PC-3 (cell line): ENCODE results near the gene UBAC2.

ENCODE experiments used
- EZH2phosphoT487 ChIP-seq: fragments of 300-600 bp; sonication (generic); IDR thresholded peaks from 2 replicates; pipeline ENCODE4 v1.6.1; 2018; ENCODE audit warnings: mild to moderate bottlenecking, antibody characterized with exemption, low read length, borderline replicate concordance
- TF ChIP-seq, protein P1 (sequence below): fragments of 300-600 bp; sonication (generic); conservative IDR thresholded peaks from 2 replicates; pipeline ENCODE4 v1.5.1; 2017; ENCODE audit warnings: antibody characterized with exemption, low read depth, mild to moderate bottlenecking, low read length

DNA sequence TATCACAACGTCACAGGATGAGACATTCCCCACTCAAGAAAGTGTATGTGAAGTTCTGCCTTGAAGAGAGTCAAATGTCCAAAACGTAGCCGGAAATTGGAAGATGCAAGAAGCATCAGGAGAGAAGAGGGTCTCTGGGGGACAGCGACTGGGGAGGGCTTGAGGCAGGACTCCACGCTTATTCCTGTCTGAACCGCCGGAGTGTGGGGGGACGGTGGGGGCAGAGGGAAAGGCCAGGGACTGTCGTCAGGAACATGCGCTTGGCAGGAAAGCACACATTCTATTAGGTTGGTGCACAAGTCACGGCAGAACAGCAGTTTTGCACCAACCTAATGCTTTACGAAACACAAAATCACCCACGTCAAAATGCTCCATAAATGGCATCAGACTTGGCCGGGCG, 205.3 kb downstream of the UBAC2 start:
- TF ChIP-seq, protein P1, sequence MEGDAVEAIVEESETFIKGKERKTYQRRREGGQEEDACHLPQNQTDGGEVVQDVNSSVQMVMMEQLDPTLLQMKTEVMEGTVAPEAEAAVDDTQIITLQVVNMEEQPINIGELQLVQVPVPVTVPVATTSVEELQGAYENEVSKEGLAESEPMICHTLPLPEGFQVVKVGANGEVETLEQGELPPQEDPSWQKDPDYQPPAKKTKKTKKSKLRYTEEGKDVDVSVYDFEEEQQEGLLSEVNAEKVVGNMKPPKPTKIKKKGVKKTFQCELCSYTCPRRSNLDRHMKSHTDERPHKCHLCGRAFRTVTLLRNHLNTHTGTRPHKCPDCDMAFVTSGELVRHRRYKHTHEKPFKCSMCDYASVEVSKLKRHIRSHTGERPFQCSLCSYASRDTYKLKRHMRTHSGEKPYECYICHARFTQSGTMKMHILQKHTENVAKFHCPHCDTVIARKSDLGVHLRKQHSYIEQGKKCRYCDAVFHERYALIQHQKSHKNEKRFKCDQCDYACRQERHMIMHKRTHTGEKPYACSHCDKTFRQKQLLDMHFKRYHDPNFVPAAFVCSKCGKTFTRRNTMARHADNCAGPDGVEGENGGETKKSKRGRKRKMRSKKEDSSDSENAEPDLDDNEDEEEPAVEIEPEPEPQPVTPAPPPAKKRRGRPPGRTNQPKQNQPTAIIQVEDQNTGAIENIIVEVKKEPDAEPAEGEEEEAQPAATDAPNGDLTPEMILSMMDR: no peak
- no peak for TF ChIP-seq EZH2phosphoT487
